Thyroid gland (tissue), 4 donors: ENCODE data around the gene OR7D4.

Experiments
- CTCF ChIP-seq, 6 experiments: fragments of 200-600 bp in 3 of 6; fragments of 450-650 bp in 3 of 6; sonication (generic) in 3 of 6; IDR thresholded peaks; one replicate each; pipeline ENCODE4 v1.5.1; 2016 to 2019; ENCODE audit warnings: antibody characterized with exemption in 6 of 6, mild to moderate bottlenecking in 2 of 6, inconsistent platforms in 1 of 6, moderate library complexity in 1 of 6
- POLR2A ChIP-seq, 2 donors: fragments of 450-650 bp; IDR thresholded peaks; one replicate each; pipeline ENCODE4 v1.6.1; 2017; ENCODE audit warnings: antibody characterized with exemption in 2 of 2, mild to moderate bottlenecking in 2 of 2, moderate library complexity in 1 of 2

- TF ChIP-seq CTCF (IDR thresholded peaks at IDR 0.05) (no peak), POLR2A (IDR thresholded peaks at IDR 0.05) (no peak)
Observed at GRCh38 chr19:9171393-9171991, 47.9 kb downstream of the OR7D4 start.
